NCI-H2107 (cell line): ENCODE data around the gene DOCK7.
"Not testable (repeated sequence)": the region's sequence is repeated elsewhere in the genome, so short reads cannot be mapped to it uniquely, and the experiment has no call there.

Experiments used
- DNase-seq: peaks from one replicate; lab custom pipeline; 2025; lab: John Stamatoyannopoulos, UW

Gene DOCK7

GRCh38 chr1:62608905-62609304 lies 79.3 kb downstream of the DOCK7 start:
- no peak for DNase-seq

- no peak for DNase-seq
Measured at GRCh38 chr1:62601457-62601856, 86.7 kb downstream of the DOCK7 start.

GRCh38 chr1:62599044-62599443 lies 89.1 kb downstream of the DOCK7 start:
- DNase-seq = no peak

- no peak for DNase-seq
Measured at GRCh38 chr1:62597281-62597680, 90.9 kb downstream of the DOCK7 start, which contains the start of gene ANGPTL3. TSS of gene ANGPTL3 (plus strand) at chr1:62597520. CDS start at chr1:62597567, 47 bp downstream.

GRCh38 chr1:62595647-62596046 lies 92.5 kb downstream of the DOCK7 start:
- no peak for DNase-seq

- no peak for DNase-seq
Measured at GRCh38 chr1:62593825-62594394, 94.3 kb downstream of the DOCK7 start.

- DNase-seq = no peak
Measured at GRCh38 chr1:62590970-62591368, 97.2 kb downstream of the DOCK7 start.

- no peak for DNase-seq
Measured at GRCh38 chr1:62590255-62590969, 97.8 kb downstream of the DOCK7 start.

- no peak for DNase-seq
Measured at GRCh38 chr1:62589321-62589720, 98.9 kb downstream of the DOCK7 start.

GRCh38 chr1:62588000-62588399 lies 100.2 kb downstream of the DOCK7 start:
- no peak for DNase-seq

- DNase-seq = no peak
Measured at GRCh38 chr1:62585469-62586155, 102.6 kb downstream of the DOCK7 start.

- no peak for DNase-seq
Measured at GRCh38 chr1:62573675-62574074, 114.5 kb downstream of the DOCK7 start.

- DNase-seq = no peak
Measured at GRCh38 chr1:62572476-62572875, 115.7 kb downstream of the DOCK7 start.

- not testable (repeated sequence) for DNase-seq
Measured at GRCh38 chr1:62571517-62571916, 116.7 kb downstream of the DOCK7 start.

- DNase-seq = not testable (repeated sequence)
Measured at GRCh38 chr1:62567926-62568325, 120.3 kb downstream of the DOCK7 start.

- DNase-seq = not testable (repeated sequence)
Measured at GRCh38 chr1:62567182-62567581, 121.0 kb downstream of the DOCK7 start.

- DNase-seq = no peak
Measured at GRCh38 chr1:62561306-62561705, 126.9 kb downstream of the DOCK7 start.

- DNase-seq = no peak
Measured at GRCh38 chr1:62544570-62544969, 143.6 kb downstream of the DOCK7 start.

GRCh38 chr1:62541048-62541447 lies 147.1 kb downstream of the DOCK7 start:
- DNase-seq = no peak

- no peak for DNase-seq
Measured at GRCh38 chr1:62539028-62539447, 149.1 kb downstream of the DOCK7 start.

- no peak for DNase-seq
Measured at GRCh38 chr1:62536865-62537264, 151.3 kb downstream of the DOCK7 start.

- DNase-seq = peak; percentile 14
Measured at GRCh38 chr1:62530516-62531154, 157.6 kb downstream of the DOCK7 start.

- DNase-seq = no peak
Measured at GRCh38 chr1:62529227-62529626, 159.0 kb downstream of the DOCK7 start.
